ENCODE data around the gene ITIH3. TPM values are rescaled to one million over a fixed set of nuclear protein-coding genes. Genes with fewer than 3 reads are reported as not detected.

The ITIH3 gene
- total RNA-seq, 1 experiment from 2014 or later = not detected

DNA sequence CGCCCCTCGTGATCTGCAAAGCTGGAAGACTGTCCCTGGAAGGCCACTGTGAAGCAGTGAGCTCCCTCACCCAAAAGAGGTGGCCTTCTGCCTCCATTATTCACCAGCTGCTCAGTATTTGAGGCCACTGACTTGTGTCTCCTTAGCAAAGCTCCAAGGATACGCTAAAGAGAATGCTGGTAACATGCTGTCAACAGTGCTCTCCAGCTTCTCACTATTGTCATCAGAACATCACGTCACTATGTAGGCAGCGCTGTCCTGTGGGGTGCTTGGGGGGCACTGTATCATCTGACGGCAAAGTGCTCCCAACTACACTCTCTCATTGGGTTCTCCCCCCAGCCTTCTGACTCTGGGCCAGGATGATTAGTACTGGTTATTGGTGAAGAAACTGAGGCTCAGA lies 21.6 kb downstream of the ITIH3 start:
- Histone ChIP-seq H2BK120ac (ENCODE audit: low read depth, low read length, poor library complexity, severe bottlenecking) (no peak overlapping the region), H4K8ac (replicated peaks; ENCODE audit: insufficient read length, low read depth, low read length) (no peak overlapping the region), H4K91ac (ENCODE audit: insufficient read length, low read depth, low read length) (no peak overlapping the region), H3K23me2 (ENCODE audit: insufficient read length, low read depth, low read length, poor library complexity, severe bottlenecking) (no peaks in the 10 kb centered on the region), H3K18ac (ENCODE audit: insufficient read length, low read depth, low read length) (no peak overlapping the region), H2BK20ac (ENCODE audit: low read depth, low read length, poor library complexity, severe bottlenecking) (no peak overlapping the region), H2BK5ac (ENCODE audit: insufficient read length, low read length) (no peak overlapping the region), H3K23ac (ENCODE audit: insufficient read length, low read depth, low read length) (no peak overlapping the region), H3K4ac (ENCODE audit: low read depth, low read length) (no peak overlapping the region), H3K56ac (ENCODE audit: insufficient read length, low read depth, low read length) (no peak overlapping the region), H3K79me1 (ENCODE audit: insufficient read depth, low read depth, low read length, poor library complexity, severe bottlenecking) (no peaks in the 10 kb centered on the region), H3T11ph (ENCODE audit: low read length) (no peak overlapping the region), H2AK5ac (ENCODE audit: insufficient read length, low read length) (no peak overlapping the region), H4K20me1 (ENCODE audit: control insufficient read depth, insufficient read depth, insufficient read length) (no peaks in the 10 kb centered on the region), H2AFZ (ENCODE audit: low read length) (no peak overlapping the region), H3K27me3 (ENCODE audit: insufficient read depth, low read length) (no peaks in the 10 kb centered on the region), H3K79me2 (ENCODE audit: insufficient read depth, low read length) (no peaks in the 10 kb centered on the region), H2BK12ac (ENCODE audit: insufficient read length, low read depth, low read length) (no peak overlapping the region), H3K9me3 (ENCODE audit: control insufficient read depth, low read depth, low read length) (no peaks in the 10 kb centered on the region), H2BK15ac (ENCODE audit: low read depth, low read length) (no peak overlapping the region), H3K27ac (ENCODE audit: insufficient read length, low read depth, low read length) (no peak overlapping the region), H4K5ac (ENCODE audit: insufficient read length, low read depth, low read length) (no peak overlapping the region), H3K9ac (ENCODE audit: extremely low read depth, insufficient read length, low read length) (no peak overlapping the region), H3K14ac (ENCODE audit: insufficient read depth, low read length) (no peak overlapping the region), H3K4me2 (ENCODE audit: insufficient read depth, insufficient read length, low read length) (no peak overlapping the region), H3K4me1 (ENCODE audit: insufficient read depth, low read length) (0 out of 2 replicates have a peak, but pooled peaks cover 4% of the 10 kb centered on the region)
- no peak overlapping the region for H3K27ac Mint-ChIP-seq
- H3K4me1 Mint-ChIP-seq = peaks cover 12 to 14% of the 10 kb centered on the region in 2 experiments
- H3K36me3 Mint-ChIP-seq (ENCODE audit: insufficient read depth in 1 of 3, low read depth in 3 of 3) = no peaks in the 10 kb centered on the region; a peak in 1 of 7 replicates
- no peak for TF ChIP-seq CTCF (conservative IDR thresholded peaks at IDR 0.05)
- WGBS (ENCODE audit: extremely low coverage, insufficient read length, low lambda C conversion rate) = no CpG with 5 or more reads among the region's 6 CpGs
- H3K27me3 Mint-ChIP-seq (ENCODE audit: low read depth) = peaks cover 2% of the 10 kb centered on the region; the same call in 1 of the 2 replicates
- no peak overlapping the region for H3K4me3 Mint-ChIP-seq
- DNase-seq = no peak
- no peaks in the 10 kb centered on the region for H3K9me3 Mint-ChIP-seq

Measured in H9 (cell line).